ENCODE data around the gene PKP4.

DNA sequence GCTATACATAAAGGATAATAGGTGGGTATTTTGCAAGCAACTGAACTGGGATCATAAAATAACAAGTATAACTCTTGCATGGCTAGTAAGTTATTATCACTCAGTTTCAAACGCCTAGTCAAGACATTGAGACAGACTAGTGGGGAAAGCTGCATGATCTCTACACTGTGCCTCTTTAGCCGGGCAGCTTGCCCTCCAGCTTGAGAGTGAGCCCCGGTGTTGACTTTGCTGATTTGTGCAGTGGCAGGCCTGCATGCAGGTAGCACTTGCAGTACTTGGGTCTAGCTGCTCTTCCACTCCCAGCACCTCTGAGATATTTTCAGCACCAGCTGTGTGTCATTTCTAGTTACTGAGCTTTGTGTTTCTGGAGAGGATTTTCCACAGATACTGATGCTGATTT lies 219.5 kb downstream of the PKP4 start:
- TF ChIP-seq, protein P1, sequence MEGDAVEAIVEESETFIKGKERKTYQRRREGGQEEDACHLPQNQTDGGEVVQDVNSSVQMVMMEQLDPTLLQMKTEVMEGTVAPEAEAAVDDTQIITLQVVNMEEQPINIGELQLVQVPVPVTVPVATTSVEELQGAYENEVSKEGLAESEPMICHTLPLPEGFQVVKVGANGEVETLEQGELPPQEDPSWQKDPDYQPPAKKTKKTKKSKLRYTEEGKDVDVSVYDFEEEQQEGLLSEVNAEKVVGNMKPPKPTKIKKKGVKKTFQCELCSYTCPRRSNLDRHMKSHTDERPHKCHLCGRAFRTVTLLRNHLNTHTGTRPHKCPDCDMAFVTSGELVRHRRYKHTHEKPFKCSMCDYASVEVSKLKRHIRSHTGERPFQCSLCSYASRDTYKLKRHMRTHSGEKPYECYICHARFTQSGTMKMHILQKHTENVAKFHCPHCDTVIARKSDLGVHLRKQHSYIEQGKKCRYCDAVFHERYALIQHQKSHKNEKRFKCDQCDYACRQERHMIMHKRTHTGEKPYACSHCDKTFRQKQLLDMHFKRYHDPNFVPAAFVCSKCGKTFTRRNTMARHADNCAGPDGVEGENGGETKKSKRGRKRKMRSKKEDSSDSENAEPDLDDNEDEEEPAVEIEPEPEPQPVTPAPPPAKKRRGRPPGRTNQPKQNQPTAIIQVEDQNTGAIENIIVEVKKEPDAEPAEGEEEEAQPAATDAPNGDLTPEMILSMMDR (IDR thresholded peaks at IDR 0.05; ENCODE audit: insufficient read depth, low read length, poor library complexity, severe bottlenecking), result no peak
- TF ChIP-seq EZH2phosphoT487 (conservative IDR thresholded peaks at IDR 0.05; ENCODE audit: low read length), result no peak
